Endodermal cell (in vitro differentiated cells): ENCODE results near the gene FRS2. TPM values are rescaled to one million over a fixed set of nuclear protein-coding genes. Genes with fewer than 3 reads are reported as not detected.

Experiments
- DNase-seq: peaks from one replicate; pipeline ENCODE4 v3.0.0-alpha.2; 2017
- H3K27ac ChIP-seq: 2 replicates; pipeline ENCODE4 v1.5.1; 2013; ENCODE audit warnings: mild to moderate bottlenecking, low read depth, low read length, moderate library complexity
- H3K27me3 ChIP-seq: 2 replicates; pipeline ENCODE4 v1.6.1; 2013; ENCODE audit warnings: mild to moderate bottlenecking, low read length, moderate library complexity; ENCODE audit not compliant: insufficient read depth, control insufficient read depth, poor library complexity, severe bottlenecking
- H3K36me3 ChIP-seq: 2 replicates; pipeline ENCODE4 v1.7.0; 2013; ENCODE audit warnings: mild to moderate bottlenecking, low read length, moderate library complexity; ENCODE audit not compliant: control insufficient read depth, insufficient read depth
- H3K4me1 ChIP-seq: one replicate; pipeline ENCODE4 v1.7.0; 2013; ENCODE audit warnings: low read length; ENCODE audit not compliant: control insufficient read depth, insufficient read depth
- H3K4me3 ChIP-seq: 2 replicates; pipeline ENCODE4 v1.5.1; 2013; ENCODE audit warnings: mild to moderate bottlenecking, low read length, moderate library complexity
- H3K9ac ChIP-seq: 2 replicates; pipeline ENCODE4 v1.6.1; 2013; ENCODE audit warnings: mild to moderate bottlenecking, low read length, moderate library complexity; ENCODE audit not compliant: poor library complexity, severe bottlenecking; ENCODE audit errors: extremely low read depth
- H3K9me3 ChIP-seq: 2 replicates; pipeline ENCODE4 v1.6.1; 2013; ENCODE audit warnings: mild to moderate bottlenecking, low read length, moderate library complexity; ENCODE audit not compliant: control insufficient read depth
- H3K27ac Mint-ChIP-seq: 2 replicates; pipeline ENCODE4 v1.8.0; 2020; ENCODE audit warnings: mixed read lengths
- H3K27me3 Mint-ChIP-seq: 2 replicates; pipeline ENCODE4 v1.8.0; 2021; ENCODE audit warnings: mild to moderate bottlenecking, mixed read lengths; ENCODE audit not compliant: insufficient read depth
- H3K36me3 Mint-ChIP-seq: 2 replicates; pipeline ENCODE4 v1.8.0; 2020; ENCODE audit warnings: low read depth, mixed read lengths
- H3K4me1 Mint-ChIP-seq: 2 replicates; pipeline ENCODE4 v1.8.0; 2020; ENCODE audit warnings: mixed read lengths
- H3K4me3 Mint-ChIP-seq: 2 replicates; pipeline ENCODE4 v1.8.0; 2020; ENCODE audit warnings: mild to moderate bottlenecking, moderate library complexity, mixed read lengths
- H3K9me3 Mint-ChIP-seq: 2 replicates; pipeline ENCODE4 v1.8.0; 2020; ENCODE audit warnings: mild to moderate bottlenecking, mixed read lengths
- WGBS, 2 experiments: methylation state at CpG; one replicate each; pipeline versions ENCODE4 v1.1.5 to v1.1.7; 2013; ENCODE audit warnings: missing lambda C conversion rate in 2 of 2, mixed read lengths in 1 of 2; ENCODE audit not compliant: insufficient coverage in 1 of 2, insufficient read length in 1 of 2; 5-methylcytosine and 5-hydroxymethylcytosine counted together
- total RNA-seq, 2 donors: library from RNA; stranded (reverse); fragmentation: NEBNext Ultra II Directional in 1 of 2; extraction: Animal tissue kit (Norgen Biotek cat#: 25700) in 1 of 2; gene quantifications; 2 replicates in 1 of 2; 3 replicates in 1 of 2; pipeline ENCODE4 v1.2.1, GENCODE V29; 2021
- TF ChIP-seq, protein P1 (sequence below): fragments of 200-600 bp; sonication (generic); conservative IDR thresholded peaks from 2 replicates; pipeline ENCODE4 v1.5.0; 2021; ENCODE audit warnings: antibody characterized with exemption, mild to moderate bottlenecking

Gene FRS2
- total RNA-seq, 2 donors from 2014 or later = 63.1 to 65.8 TPM

GRCh38 chr12:69490920-69491643 is 20.9 kb downstream of the FRS2 start:
- Histone ChIP-seq H3K9ac (no peak overlapping the region), H3K9me3 (peaks cover 43% of the 10 kb centered on the region), H3K27me3 (no peaks in the 10 kb centered on the region), H3K27ac (no peak overlapping the region), H3K4me1 (no peaks in the 10 kb centered on the region), H3K4me3 (no peak overlapping the region), H3K36me3 (peaks cover 70% of the 10 kb centered on the region)
- Mint-ChIP-seq H3K36me3 (peaks cover 48% of the 10 kb centered on the region), H3K27me3 (no peaks in the 10 kb centered on the region), H3K27ac (peak overlapping the region; percentile 44), H3K9me3 (peaks cover 17% of the 10 kb centered on the region), H3K4me1 (no peaks in the 10 kb centered on the region), H3K4me3 (no peak overlapping the region)
- WGBS, 2 experiments = 94 to 96% methylated on average over 9 to 14 of the region's 14 CpGs
- TF ChIP-seq, protein P1, sequence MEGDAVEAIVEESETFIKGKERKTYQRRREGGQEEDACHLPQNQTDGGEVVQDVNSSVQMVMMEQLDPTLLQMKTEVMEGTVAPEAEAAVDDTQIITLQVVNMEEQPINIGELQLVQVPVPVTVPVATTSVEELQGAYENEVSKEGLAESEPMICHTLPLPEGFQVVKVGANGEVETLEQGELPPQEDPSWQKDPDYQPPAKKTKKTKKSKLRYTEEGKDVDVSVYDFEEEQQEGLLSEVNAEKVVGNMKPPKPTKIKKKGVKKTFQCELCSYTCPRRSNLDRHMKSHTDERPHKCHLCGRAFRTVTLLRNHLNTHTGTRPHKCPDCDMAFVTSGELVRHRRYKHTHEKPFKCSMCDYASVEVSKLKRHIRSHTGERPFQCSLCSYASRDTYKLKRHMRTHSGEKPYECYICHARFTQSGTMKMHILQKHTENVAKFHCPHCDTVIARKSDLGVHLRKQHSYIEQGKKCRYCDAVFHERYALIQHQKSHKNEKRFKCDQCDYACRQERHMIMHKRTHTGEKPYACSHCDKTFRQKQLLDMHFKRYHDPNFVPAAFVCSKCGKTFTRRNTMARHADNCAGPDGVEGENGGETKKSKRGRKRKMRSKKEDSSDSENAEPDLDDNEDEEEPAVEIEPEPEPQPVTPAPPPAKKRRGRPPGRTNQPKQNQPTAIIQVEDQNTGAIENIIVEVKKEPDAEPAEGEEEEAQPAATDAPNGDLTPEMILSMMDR = no peak
- no peak for DNase-seq

DNA sequence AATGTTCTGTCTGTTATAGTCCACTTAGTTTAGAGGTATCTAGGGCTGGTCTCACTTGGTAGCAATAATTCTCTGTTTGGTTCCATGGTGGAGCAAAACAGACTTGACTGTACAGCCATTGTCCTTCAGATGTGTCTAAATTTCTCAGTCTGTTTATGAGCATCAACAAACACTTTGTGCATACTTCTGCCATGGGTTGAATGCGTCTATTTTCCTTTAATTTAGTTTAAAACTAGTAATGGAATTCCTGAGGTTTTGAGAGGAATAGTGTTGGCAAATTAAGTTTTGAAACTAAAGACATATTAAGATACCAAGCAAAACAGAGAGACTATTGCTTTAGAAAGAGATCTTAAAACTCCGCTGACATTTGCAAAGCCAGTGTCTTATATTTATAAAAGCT is 22.6 kb downstream of the FRS2 start:
- H3K36me3 ChIP-seq = peaks cover 53% of the 10 kb centered on the region
- Mint-ChIP-seq H3K36me3 (peaks cover 32% of the 10 kb centered on the region), H3K27ac (no peak overlapping the region), H3K9me3 (peaks cover 1% of the 10 kb centered on the region), H3K4me3 (no peak overlapping the region), H3K4me1 (peaks cover 4% of the 10 kb centered on the region), H3K27me3 (no peaks in the 10 kb centered on the region)
- no peak overlapping the region for H3K4me3 ChIP-seq
- no peak for DNase-seq
- H3K9ac ChIP-seq = no peak overlapping the region
- WGBS, 2 experiments = 94 to 100% methylated on average over 1 to 2 of the region's 2 CpGs
- H3K4me1 ChIP-seq = no peaks in the 10 kb centered on the region
- no peaks in the 10 kb centered on the region for H3K27me3 ChIP-seq
- H3K9me3 ChIP-seq = peaks cover 27% of the 10 kb centered on the region
- TF ChIP-seq, protein P1 = no peak
- no peak overlapping the region for H3K27ac ChIP-seq

- Histone ChIP-seq H3K4me3 (no peak overlapping the region), H3K36me3 (peaks cover 38% of the 10 kb centered on the region), H3K27me3 (no peaks in the 10 kb centered on the region), H3K4me1 (no peaks in the 10 kb centered on the region), H3K9me3 (peaks cover 14% of the 10 kb centered on the region), H3K27ac (no peak overlapping the region), H3K9ac (no peak overlapping the region)
- WGBS, 2 experiments = 87% methylated on average over 3 of the region's 3 CpGs; no CpG with 5 or more reads in 1 of the 2 experiments
- Mint-ChIP-seq H3K36me3 (peaks cover 20% of the 10 kb centered on the region), H3K27ac (no peak overlapping the region), H3K27me3 (no peaks in the 10 kb centered on the region), H3K4me3 (no peak overlapping the region), H3K4me1 (peaks cover 4% of the 10 kb centered on the region), H3K9me3 (no peaks in the 10 kb centered on the region)
- TF ChIP-seq, protein P1 = no peak
- no peak for DNase-seq
These were observed 24.9 kb downstream of the FRS2 start for GRCh38 chr12:69495071-69495470.
